Measurements from ENCODE around the gene NOM1. TPM values are rescaled to one million over a fixed set of nuclear protein-coding genes. Genes with fewer than 3 reads are reported as not detected.
A peak's percentile ranks its signal among the peaks of the same experiment; 100 is the strongest.

NOM1 gene
- total and polyA plus RNA-seq, 2 donors (not counting 1 experiment from before 2014, with no cell fraction given), result 14.2 to 38.3 TPM

- no peak for TF ChIP-seq EZH2 (IDR thresholded peaks at IDR 0.05; ENCODE audit: borderline replicate concordance, insufficient read depth, low read depth, low read length, poor library complexity, severe bottlenecking)
- no peak for TF ChIP-seq CTCF (IDR thresholded peaks at IDR 0.05)
- Histone ChIP-seq H3K9me3 (ENCODE audit: control extremely low read depth in 1 of 3, control insufficient read depth in 2 of 3, insufficient read depth in 1 of 3, low read length in 2 of 3) (peaks cover 0 to 23% (median 0%) of the 10 kb centered on the region in 3 donors), H3K27ac (ENCODE audit: low read length in 2 of 2) (no peak overlapping the region), H4K20me1 (ENCODE audit: control insufficient read depth, insufficient read depth, low read length, poor library complexity, severe bottlenecking) (no peaks in the 10 kb centered on the region), H3K36me3 (replicated peaks in 1 of 2; ENCODE audit: control extremely low read depth in 1 of 2, control insufficient read depth in 1 of 2, extremely low read depth in 1 of 2, insufficient read depth in 2 of 2, low read length in 1 of 2) (no peaks in the 10 kb centered on the region), H3K4me1 (ENCODE audit: control insufficient read depth in 2 of 2, insufficient read depth in 2 of 2, low read length in 2 of 2) (peaks cover 0 to 6% of the 10 kb centered on the region in 2 donors), H3K4me2 (replicated peaks; ENCODE audit: low read depth, low read length, poor library complexity, severe bottlenecking) (peak overlapping the region; percentile 53), H3K4me3 (ENCODE audit: control extremely low read depth in 1 of 5, extremely low read depth in 1 of 5, insufficient read depth in 1 of 5, low read depth in 2 of 5, low read length in 4 of 5) (no peak overlapping the region), H3K79me2 (ENCODE audit: control insufficient read depth, insufficient read depth, low read length) (no peaks in the 10 kb centered on the region), H3K27me3 (replicated peaks in 1 of 4; ENCODE audit: control extremely low read depth in 1 of 4, control insufficient read depth in 3 of 4, insufficient read depth in 4 of 4, low read length in 3 of 4) (peaks cover 0 to 20% (median 2%) of the 10 kb centered on the region in 4 experiments), H2AFZ (ENCODE audit: insufficient read depth, low read depth, low read length, poor library complexity, severe bottlenecking) (peak overlapping the region; percentile 46), H3K9ac (ENCODE audit: low read length) (no peak overlapping the region)
- no peak for ATAC-seq (ENCODE audit: low read depth)
- ChIA-PET CTCF (no interaction called here), POLR2A (no interaction called here)
- 60% methylated on average over 21 of the region's 24 CpGs for WGBS (ENCODE audit: insufficient coverage)
- Mint-ChIP-seq H3K9me3 (ENCODE audit: insufficient read depth) (no peaks in the 10 kb centered on the region), H3K4me1 (peaks cover 4% of the 10 kb centered on the region), H3K27me3 (peaks cover 9% of the 10 kb centered on the region), H3K4me3 (peak overlapping the region; percentile 49), H3K27ac (peak overlapping the region; percentile 63)
- DNase-seq, result no peak
- intact Hi-C loops (cut with micrococcal nuclease), result no loop called here
Observed at GRCh38 chr7:156942708-156943090, 6.8 kb upstream of the NOM1 start.

DNA sequence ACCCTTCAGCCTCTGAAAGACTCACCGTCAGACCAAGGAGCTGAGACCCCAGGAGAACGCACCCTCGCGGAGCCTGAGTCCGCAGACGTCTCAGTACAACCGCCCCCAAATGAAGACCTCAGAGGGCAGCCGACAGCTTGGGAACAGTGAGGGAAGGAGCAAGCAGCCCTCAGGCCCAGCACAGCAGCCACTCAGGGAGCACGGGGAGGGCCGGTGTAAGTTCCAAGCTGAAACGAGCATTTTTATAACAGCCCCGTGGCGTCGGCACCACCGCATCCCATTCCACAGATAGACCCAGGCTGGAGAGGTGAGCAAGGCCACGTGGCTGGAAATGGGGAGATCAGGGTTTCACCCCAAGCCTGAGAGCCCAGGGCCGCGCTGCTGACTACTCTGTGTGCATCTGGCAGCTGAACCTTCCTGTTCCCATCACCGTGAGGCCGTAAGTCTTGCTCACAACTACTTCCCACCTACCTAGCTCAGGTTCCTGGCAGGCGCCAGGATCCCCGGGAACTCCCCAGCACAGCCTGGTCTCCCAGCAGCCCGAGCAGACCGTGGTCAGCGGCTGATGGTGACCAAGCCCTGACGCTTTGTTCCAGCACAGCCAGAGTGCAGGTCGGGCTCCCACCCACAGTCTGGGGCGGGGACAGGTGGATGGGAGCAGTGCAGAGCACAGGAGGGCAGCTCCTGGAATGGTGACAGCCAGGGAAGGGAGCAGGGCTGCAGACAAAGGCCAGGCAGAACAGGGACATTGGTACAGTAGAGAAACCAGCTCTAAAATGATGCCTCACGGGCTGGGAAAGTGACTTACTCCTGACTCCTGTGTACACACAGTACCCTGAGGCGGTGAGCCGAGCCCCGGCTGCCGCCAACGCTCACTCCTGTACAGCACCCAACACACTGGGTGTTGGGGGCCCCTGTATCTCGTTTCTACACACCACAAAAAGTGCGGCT, 6.1 kb upstream of the NOM1 start:
- Histone ChIP-seq H3K4me3 (ENCODE audit: control extremely low read depth in 1 of 5, extremely low read depth in 1 of 5, insufficient read depth in 1 of 5, low read depth in 2 of 5, low read length in 4 of 5) (no peak overlapping the region), H4K20me1 (ENCODE audit: control insufficient read depth, insufficient read depth, low read length, poor library complexity, severe bottlenecking) (no peaks in the 10 kb centered on the region), H3K4me2 (replicated peaks; ENCODE audit: low read depth, low read length, poor library complexity, severe bottlenecking) (peak overlapping the region; percentile 53), H3K9me3 (ENCODE audit: control extremely low read depth in 1 of 3, control insufficient read depth in 2 of 3, insufficient read depth in 1 of 3, low read length in 2 of 3) (peaks cover 0 to 23% (median 0%) of the 10 kb centered on the region in 3 donors), H3K9ac (ENCODE audit: low read length) (no peak overlapping the region), H3K79me2 (ENCODE audit: control insufficient read depth, insufficient read depth, low read length) (no peaks in the 10 kb centered on the region), H3K27ac (ENCODE audit: low read length in 2 of 2) (no peak overlapping the region), H3K4me1 (ENCODE audit: control insufficient read depth in 2 of 2, insufficient read depth in 2 of 2, low read length in 2 of 2) (peaks cover 0 to 7% of the 10 kb centered on the region in 2 donors), H3K27me3 (replicated peaks in 1 of 4; ENCODE audit: control extremely low read depth in 1 of 4, control insufficient read depth in 3 of 4, insufficient read depth in 4 of 4, low read length in 3 of 4) (peaks cover 0 to 20% (median 2%) of the 10 kb centered on the region in 4 experiments), H3K36me3 (replicated peaks in 1 of 2; ENCODE audit: control extremely low read depth in 1 of 2, control insufficient read depth in 1 of 2, extremely low read depth in 1 of 2, insufficient read depth in 2 of 2, low read length in 1 of 2) (no peaks in the 10 kb centered on the region), H2AFZ (ENCODE audit: insufficient read depth, low read depth, low read length, poor library complexity, severe bottlenecking) (peak overlapping the region; percentile 46)
- Mint-ChIP-seq H3K4me1 (peaks cover 4% of the 10 kb centered on the region), H3K27ac (no peak overlapping the region), H3K27me3 (peaks cover 9% of the 10 kb centered on the region), H3K4me3 (peak overlapping the region; percentile 39), H3K9me3 (ENCODE audit: insufficient read depth) (no peaks in the 10 kb centered on the region)
- intact Hi-C loops (cut with micrococcal nuclease), result no loop called here
- ATAC-seq (ENCODE audit: low read depth), result peak; percentile 36
- CTCF ChIA-PET, result no interaction called here
- WGBS (ENCODE audit: insufficient coverage), result 34% methylated on average over 27 of the region's 36 CpGs
- TF ChIP-seq EZH2 (IDR thresholded peaks at IDR 0.05; ENCODE audit: borderline replicate concordance, insufficient read depth, low read depth, low read length, poor library complexity, severe bottlenecking) (no peak), CTCF (IDR thresholded peaks at IDR 0.05) (no peak)
- POLR2A ChIA-PET, result no interaction called here
- no peak for DNase-seq

Data from B cell (primary cell).